Astrocyte (in vitro differentiated cells and primary cell): ENCODE data around the gene FCRLA. TPM values are rescaled to one million over a fixed set of nuclear protein-coding genes. Genes with fewer than 3 reads are reported as not detected.

ENCODE experiments used
- DNase-seq: peaks from one replicate; pipeline ENCODE4 v3.0.0-alpha.2; 2010; ENCODE audit warnings: low read depth
- FAIRE-seq: peaks from 2 replicates; lab custom pipeline; 2011; peaks lifted over from hg19 to GRCh38; lab: Jason Lieb, UNC
- H2AFZ ChIP-seq: 2 replicates; pipeline ENCODE4 v1.6.0; 2012; ENCODE audit warnings: low read depth, low read length, inconsistent platforms
- H3K27ac ChIP-seq: 2 replicates; pipeline ENCODE4 v1.5.1; 2011; ENCODE audit warnings: low read depth, low read length, inconsistent platforms
- H3K27me3 ChIP-seq: 2 replicates; pipeline ENCODE4 v1.6.0; 2011; ENCODE audit warnings: low read length, inconsistent platforms; ENCODE audit not compliant: insufficient read depth
- H3K36me3 ChIP-seq: 2 replicates; pipeline ENCODE4 v1.5.1; 2011; ENCODE audit warnings: low read length, inconsistent platforms; ENCODE audit not compliant: insufficient read depth
- H3K4me1 ChIP-seq: 2 replicates; pipeline ENCODE4 v1.5.1; 2011; ENCODE audit warnings: low read length, inconsistent platforms; ENCODE audit not compliant: insufficient read depth
- H3K4me2 ChIP-seq: 2 replicates; pipeline ENCODE4 v1.6.0; 2012; ENCODE audit warnings: low read length, inconsistent platforms
- H3K4me3 ChIP-seq: 2 replicates; pipeline ENCODE4 v1.5.1; 2011; ENCODE audit warnings: low read depth, mild to moderate bottlenecking, low read length, inconsistent platforms; ENCODE audit not compliant: insufficient read depth
- H3K79me2 ChIP-seq: 2 replicates; pipeline ENCODE4 v1.6.0; 2012; ENCODE audit warnings: mild to moderate bottlenecking, low read length, inconsistent platforms; ENCODE audit not compliant: insufficient read depth
- H3K9ac ChIP-seq: 2 replicates; pipeline ENCODE4 v1.6.0; 2012; ENCODE audit warnings: mild to moderate bottlenecking, low read length, inconsistent platforms
- H3K9me3 ChIP-seq: 2 replicates; pipeline ENCODE4 v1.5.1; 2012; ENCODE audit warnings: low read depth, mild to moderate bottlenecking, low read length, inconsistent platforms; ENCODE audit not compliant: insufficient read depth
- H4K20me1 ChIP-seq: 2 replicates; pipeline ENCODE4 v1.6.0; 2012; ENCODE audit warnings: low read length, inconsistent platforms; ENCODE audit not compliant: insufficient read depth
- H3K27ac Mint-ChIP-seq: one replicate; pipeline ENCODE4 v1.8.0; 2021; ENCODE audit warnings: mild to moderate bottlenecking, mixed read lengths; ENCODE audit not compliant: unreplicated experiment
- H3K27me3 Mint-ChIP-seq: one replicate; pipeline ENCODE4 v1.8.0; 2021; ENCODE audit warnings: low read depth, mixed read lengths; ENCODE audit not compliant: unreplicated experiment
- H3K36me3 Mint-ChIP-seq: one replicate; pipeline ENCODE4 v1.8.0; 2021; ENCODE audit warnings: low read depth, mixed read lengths; ENCODE audit not compliant: unreplicated experiment
- H3K4me1 Mint-ChIP-seq: one replicate; pipeline ENCODE4 v1.8.0; 2021; ENCODE audit warnings: low read depth, mixed read lengths; ENCODE audit not compliant: unreplicated experiment
- H3K4me3 Mint-ChIP-seq: one replicate; pipeline ENCODE4 v1.8.0; 2021; ENCODE audit warnings: mild to moderate bottlenecking, moderate library complexity, mixed read lengths; ENCODE audit not compliant: unreplicated experiment
- H3K9me3 Mint-ChIP-seq: one replicate; pipeline ENCODE4 v1.8.0; 2021; ENCODE audit warnings: mild to moderate bottlenecking, mixed read lengths; ENCODE audit not compliant: unreplicated experiment
- EZH2 ChIP-seq: IDR thresholded peaks from 2 replicates; pipeline ENCODE4 v1.6.1; 2012; ENCODE audit warnings: mild to moderate bottlenecking, low read length, inconsistent platforms; ENCODE audit not compliant: insufficient read depth
- total RNA-seq: library from RNA; stranded (reverse); gene quantifications from 2 replicates; pipeline ENCODE4 v1.2.1, GENCODE V29; 2021
- TF ChIP-seq, protein P1 (sequence below): IDR thresholded peaks from 2 replicates; pipeline ENCODE4 v1.5.1; 2011; ENCODE audit warnings: low read depth, mild to moderate bottlenecking, inconsistent platforms, low read length, moderate library complexity; ENCODE audit not compliant: insufficient read depth

Gene FCRLA
- total RNA-seq, 1 donor from 2014 or later: 0.45 TPM

DNA sequence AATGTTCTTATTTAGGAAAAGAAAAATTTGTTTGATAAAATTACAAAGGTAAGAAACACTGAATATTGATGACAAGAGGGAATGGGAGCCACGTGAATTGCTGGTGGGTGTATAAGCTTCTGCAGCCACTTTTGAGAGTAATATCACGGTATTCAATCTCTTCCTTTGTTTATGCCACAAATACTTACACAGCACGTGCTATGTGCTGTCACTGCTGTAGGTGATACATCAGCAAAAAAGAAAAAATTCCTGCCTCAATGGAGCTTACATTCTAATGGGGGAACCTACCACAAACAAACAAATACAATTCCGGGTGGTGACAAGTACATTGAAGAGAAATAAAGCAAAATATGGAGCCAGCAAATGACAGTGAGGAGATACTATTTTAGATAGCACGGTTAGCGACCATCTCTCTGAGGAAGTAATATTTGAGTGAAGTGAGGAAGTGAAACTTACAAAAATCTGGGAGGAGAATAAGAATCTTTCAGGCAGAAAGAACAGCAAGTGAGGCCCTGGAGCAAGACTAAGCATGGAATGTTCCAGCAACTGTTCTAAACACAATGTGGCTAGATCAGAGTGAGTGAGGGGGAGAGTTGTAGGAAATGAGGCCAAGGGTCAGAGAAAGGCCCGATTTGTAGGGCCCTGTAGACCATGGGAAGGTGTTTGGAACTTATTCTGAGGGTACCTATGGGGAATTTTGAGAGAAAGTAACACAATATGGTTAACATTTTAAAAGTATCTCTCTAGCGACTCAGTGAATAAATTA, 11.7 kb downstream of the FCRLA start:
- H3K9me3 ChIP-seq: no peaks in the 10 kb centered on the region
- no peak overlapping the region for H2AFZ ChIP-seq
- Mint-ChIP-seq H3K9me3 (peaks cover 5% of the 10 kb centered on the region), H3K36me3 (no peaks in the 10 kb centered on the region), H3K27me3 (peaks cover 37% of the 10 kb centered on the region), H3K27ac (no peak overlapping the region), H3K4me3 (no peak overlapping the region), H3K4me1 (peaks cover 14% of the 10 kb centered on the region)
- H3K36me3 ChIP-seq: no peaks in the 10 kb centered on the region
- no peak overlapping the region for H3K9ac ChIP-seq
- TF ChIP-seq, protein P1, sequence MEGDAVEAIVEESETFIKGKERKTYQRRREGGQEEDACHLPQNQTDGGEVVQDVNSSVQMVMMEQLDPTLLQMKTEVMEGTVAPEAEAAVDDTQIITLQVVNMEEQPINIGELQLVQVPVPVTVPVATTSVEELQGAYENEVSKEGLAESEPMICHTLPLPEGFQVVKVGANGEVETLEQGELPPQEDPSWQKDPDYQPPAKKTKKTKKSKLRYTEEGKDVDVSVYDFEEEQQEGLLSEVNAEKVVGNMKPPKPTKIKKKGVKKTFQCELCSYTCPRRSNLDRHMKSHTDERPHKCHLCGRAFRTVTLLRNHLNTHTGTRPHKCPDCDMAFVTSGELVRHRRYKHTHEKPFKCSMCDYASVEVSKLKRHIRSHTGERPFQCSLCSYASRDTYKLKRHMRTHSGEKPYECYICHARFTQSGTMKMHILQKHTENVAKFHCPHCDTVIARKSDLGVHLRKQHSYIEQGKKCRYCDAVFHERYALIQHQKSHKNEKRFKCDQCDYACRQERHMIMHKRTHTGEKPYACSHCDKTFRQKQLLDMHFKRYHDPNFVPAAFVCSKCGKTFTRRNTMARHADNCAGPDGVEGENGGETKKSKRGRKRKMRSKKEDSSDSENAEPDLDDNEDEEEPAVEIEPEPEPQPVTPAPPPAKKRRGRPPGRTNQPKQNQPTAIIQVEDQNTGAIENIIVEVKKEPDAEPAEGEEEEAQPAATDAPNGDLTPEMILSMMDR: no peak
- TF ChIP-seq EZH2: no peak
- H3K79me2 ChIP-seq: no peaks in the 10 kb centered on the region
- H3K4me2 ChIP-seq: no peak overlapping the region
- FAIRE-seq: no peak
- H3K27ac ChIP-seq: no peak overlapping the region
- DNase-seq: no peak
- no peaks in the 10 kb centered on the region for H4K20me1 ChIP-seq
- no peaks in the 10 kb centered on the region for H3K27me3 ChIP-seq
- peaks cover 17% of the 10 kb centered on the region for H3K4me1 ChIP-seq
- H3K4me3 ChIP-seq: no peak overlapping the region

- H3K4me3 Mint-ChIP-seq: no peak overlapping the region
- Histone ChIP-seq H3K9me3 (no peaks in the 10 kb centered on the region), H3K4me3 (no peak overlapping the region), H3K27ac (no peak overlapping the region), H2AFZ (no peak overlapping the region), H3K4me2 (no peak overlapping the region), H3K79me2 (no peaks in the 10 kb centered on the region), H4K20me1 (no peaks in the 10 kb centered on the region), H3K4me1 (peaks cover 17% of the 10 kb centered on the region), H3K36me3 (no peaks in the 10 kb centered on the region), H3K9ac (no peak overlapping the region), H3K27me3 (no peaks in the 10 kb centered on the region)
- DNase-seq: no peak
- H3K27ac Mint-ChIP-seq: no peak overlapping the region
- no peak for FAIRE-seq
- H3K4me1 Mint-ChIP-seq: peaks cover 14% of the 10 kb centered on the region
- peaks cover 5% of the 10 kb centered on the region for H3K9me3 Mint-ChIP-seq
- peaks cover 37% of the 10 kb centered on the region for H3K27me3 Mint-ChIP-seq
- TF ChIP-seq EZH2: no peak
- TF ChIP-seq, protein P1: no peak
- no peaks in the 10 kb centered on the region for H3K36me3 Mint-ChIP-seq
Measured at GRCh38 chr1:161719325-161719611, 12.2 kb downstream of the FCRLA start.

GRCh38 chr1:161720422-161720821, 13.4 kb downstream of the FCRLA start:
- H3K4me3 ChIP-seq: no peak overlapping the region
- H3K36me3 ChIP-seq: no peaks in the 10 kb centered on the region
- H3K9me3 ChIP-seq: no peaks in the 10 kb centered on the region
- no peak overlapping the region for H2AFZ ChIP-seq
- no peak for TF ChIP-seq EZH2
- TF ChIP-seq, protein P1: no peak
- H3K79me2 ChIP-seq: no peaks in the 10 kb centered on the region
- Mint-ChIP-seq H3K4me3 (no peak overlapping the region), H3K27me3 (peaks cover 37% of the 10 kb centered on the region), H3K4me1 (peaks cover 14% of the 10 kb centered on the region), H3K36me3 (no peaks in the 10 kb centered on the region), H3K27ac (no peak overlapping the region), H3K9me3 (peaks cover under 1% of the 10 kb centered on the region)
- no peaks in the 10 kb centered on the region for H3K27me3 ChIP-seq
- no peak overlapping the region for H3K9ac ChIP-seq
- FAIRE-seq (no peak), DNase-seq (no peak)
- no peak overlapping the region for H3K4me2 ChIP-seq
- peaks cover 17% of the 10 kb centered on the region for H3K4me1 ChIP-seq
- no peaks in the 10 kb centered on the region for H4K20me1 ChIP-seq
- H3K27ac ChIP-seq: no peak overlapping the region
